Activated naive CD4-positive, alpha-beta T cell treated with anti-CD3 and anti-CD28 coated beads for 36 hours (primary cell): ENCODE data around the gene ALPL. TPM values are rescaled to one million over a fixed set of nuclear protein-coding genes. Genes with fewer than 3 reads are reported as not detected.
"Not testable (repeated sequence)": the region's sequence is repeated elsewhere in the genome, so short reads cannot be mapped to it uniquely, and the experiment has no call there.

ENCODE experiments used
- CTCF ChIA-PET: fragments of 350-600 bp; sonication (Branson Sonifier 250); formaldehyde crosslinking; loops from one replicate; lab custom pipeline; 2021; ENCODE audit warnings: antibody characterized with exemption; lab: Charles Lee
- DNase-seq: peaks from one replicate; pipeline ENCODE4 v3.0.0-alpha.2; 2020
- H3K27ac Mint-ChIP-seq: one replicate; pipeline ENCODE4 v1.8.0; 2021; ENCODE audit warnings: mild to moderate bottlenecking, mixed read lengths
- H3K27me3 Mint-ChIP-seq: one replicate; pipeline ENCODE4 v1.8.0; 2021; ENCODE audit warnings: low read depth, mixed read lengths
- H3K36me3 Mint-ChIP-seq: one replicate; pipeline ENCODE4 v1.8.0; 2021; ENCODE audit warnings: low read depth, mixed read lengths
- H3K4me1 Mint-ChIP-seq: one replicate; pipeline ENCODE4 v1.8.0; 2021; ENCODE audit warnings: low read depth, mixed read lengths
- H3K4me3 Mint-ChIP-seq: one replicate; pipeline ENCODE4 v1.8.0; 2021; ENCODE audit warnings: mild to moderate bottlenecking, moderate library complexity, mixed read lengths
- H3K9me3 Mint-ChIP-seq: one replicate; pipeline ENCODE4 v1.8.0; 2021; ENCODE audit warnings: mixed read lengths
- intact Hi-C: fragments of 100-400 bp; cut with micrococcal nuclease; formaldehyde crosslinking; loops from one replicate; pipeline ENCODE4 v1.15.1; 2023
- total RNA-seq, 2 experiments: library from RNA; stranded (reverse); gene quantifications; one replicate each; pipeline ENCODE4 v1.2.3, GENCODE V29; 2021

The ALPL gene
- total RNA-seq, 2 experiments from 2014 or later: not detected

DNA sequence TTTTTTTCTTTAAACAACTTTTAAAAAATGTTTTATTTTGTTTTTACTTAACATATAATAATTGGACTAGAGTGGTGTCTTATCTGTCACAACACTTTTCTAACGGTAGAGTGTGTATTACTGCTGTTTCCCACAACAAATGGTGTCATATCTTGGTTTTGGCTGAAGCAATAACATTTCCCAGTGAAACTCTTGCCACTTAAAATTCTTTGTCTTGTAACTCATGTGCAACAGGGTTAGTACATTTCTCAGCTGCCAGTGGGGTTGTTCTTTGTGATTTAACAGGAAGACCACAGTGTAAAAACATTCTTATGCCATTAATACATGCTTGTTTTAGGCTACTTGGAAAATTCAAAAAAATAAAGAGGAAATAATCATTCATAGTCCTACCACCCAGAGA is 43.5 kb downstream of the ALPL start:
- no peak for DNase-seq
- CTCF ChIA-PET: interaction anchor here (0.5 kb wide), 1 partner anchor 21 kb away, joined by 3 read pairs; no protein-coding TSS in a partner anchor
- H3K4me1 Mint-ChIP-seq: no peaks in the 10 kb centered on the region

DNA sequence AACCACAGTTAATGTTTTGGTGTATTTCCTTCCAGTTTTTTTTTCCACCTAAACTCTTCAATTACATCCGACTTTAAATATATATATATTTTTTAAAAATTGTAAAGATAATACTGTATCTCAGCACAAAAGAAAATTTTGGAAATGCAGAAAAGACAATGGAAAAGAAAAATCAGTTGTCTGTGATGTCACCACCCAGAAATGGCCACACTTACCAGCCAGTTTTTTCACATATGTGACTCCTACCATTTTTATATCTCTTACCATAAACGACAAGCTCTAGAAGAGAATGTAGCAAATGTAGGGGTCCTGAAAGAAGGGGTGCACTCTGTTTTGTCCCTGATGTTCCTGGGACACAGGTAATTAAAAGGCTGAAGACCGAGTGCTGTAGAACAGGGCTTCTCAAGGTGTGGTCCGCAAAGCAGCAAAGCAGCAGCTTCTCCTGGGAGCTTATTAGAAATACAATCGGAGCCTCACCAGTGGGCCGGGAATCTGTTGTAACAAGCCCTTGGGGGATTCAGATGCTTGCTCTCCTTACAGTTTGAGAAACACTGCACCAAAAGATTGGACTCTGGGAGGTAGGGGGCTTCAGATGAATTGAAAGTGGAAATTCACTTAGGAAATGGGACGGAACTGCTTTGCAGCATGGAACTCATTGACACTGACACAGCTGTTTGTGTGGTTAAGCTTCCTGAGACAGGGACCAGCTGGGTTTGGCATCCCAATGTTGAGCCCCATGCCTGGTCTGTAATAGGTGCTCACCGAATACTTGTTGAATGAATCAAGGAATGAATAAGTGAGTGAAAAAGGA is 44.1 kb downstream of the ALPL start:
- no peak overlapping the region for H3K27ac Mint-ChIP-seq
- intact Hi-C loops: no loop called here

More for the DNA sequence above, 43.5 kb downstream of the ALPL start:
- Mint-ChIP-seq H3K27ac (no peak overlapping the region), H3K4me3 (no peak overlapping the region), H3K9me3 (no peaks in the 10 kb centered on the region), H3K36me3 (no peaks in the 10 kb centered on the region), H3K27me3 (peaks cover 20% of the 10 kb centered on the region)
- intact Hi-C loops: no loop called here

DNA sequence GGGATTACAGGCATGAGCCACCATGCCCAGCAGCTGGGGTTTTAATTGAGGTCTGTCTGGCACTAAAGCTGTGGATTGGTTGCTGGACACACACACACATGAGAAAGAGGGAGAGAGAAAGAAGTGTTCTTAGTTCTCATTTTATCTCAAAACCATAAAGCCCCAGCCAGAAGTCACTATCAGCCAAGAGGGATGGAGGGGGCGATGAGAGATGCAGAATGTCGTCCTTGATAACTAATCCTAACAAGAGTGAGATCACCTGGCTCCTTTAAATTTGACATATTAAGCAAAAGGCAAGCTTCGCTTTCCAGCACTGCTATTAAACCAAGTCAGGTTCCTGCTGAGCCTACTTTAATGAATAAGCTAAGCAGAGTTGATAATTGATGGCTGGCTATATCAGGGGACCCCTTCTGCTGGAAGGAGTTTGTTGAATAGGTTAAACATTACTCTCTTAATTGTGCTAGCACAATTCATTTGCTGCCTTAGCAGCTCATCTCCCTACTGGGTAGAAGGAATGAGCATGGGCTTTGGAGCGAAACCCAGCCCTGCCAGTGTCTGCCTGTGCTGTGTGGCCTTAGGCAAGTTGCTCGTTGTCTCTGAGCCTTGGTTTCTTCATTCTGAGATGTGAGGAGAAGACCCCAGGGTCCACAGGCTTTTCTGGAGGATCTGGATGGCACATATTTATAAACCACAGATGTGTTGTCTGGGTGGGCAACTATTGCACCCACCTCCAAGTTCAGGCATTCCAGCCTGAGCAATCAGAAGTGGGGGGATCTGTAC is 50.8 kb downstream of the ALPL start:
- CTCF ChIA-PET: interaction anchor here (0.5 kb wide), 1 partner anchor 36 kb away, joined by 3 read pairs; no protein-coding TSS in a partner anchor
- H3K4me1 Mint-ChIP-seq: no peaks in the 10 kb centered on the region
- H3K9me3 Mint-ChIP-seq: no peaks in the 10 kb centered on the region
- H3K36me3 Mint-ChIP-seq: no peaks in the 10 kb centered on the region
- H3K27ac Mint-ChIP-seq: no peak overlapping the region
- intact Hi-C loops: no loop called here
- no peak for DNase-seq
- no peak overlapping the region for H3K4me3 Mint-ChIP-seq
- peaks cover under 1% of the 10 kb centered on the region for H3K27me3 Mint-ChIP-seq

More for the DNA sequence above, 44.1 kb downstream of the ALPL start:
- H3K4me3 Mint-ChIP-seq: no peak overlapping the region
- H3K36me3 Mint-ChIP-seq: no peaks in the 10 kb centered on the region
- no peaks in the 10 kb centered on the region for H3K9me3 Mint-ChIP-seq
- peaks cover 20% of the 10 kb centered on the region for H3K27me3 Mint-ChIP-seq
- H3K4me1 Mint-ChIP-seq: no peaks in the 10 kb centered on the region
- no peak for DNase-seq
- CTCF ChIA-PET: interaction anchor here (0.5 kb wide), 1 partner anchor 20 kb away, joined by 3 read pairs; no protein-coding TSS in a partner anchor

DNA sequence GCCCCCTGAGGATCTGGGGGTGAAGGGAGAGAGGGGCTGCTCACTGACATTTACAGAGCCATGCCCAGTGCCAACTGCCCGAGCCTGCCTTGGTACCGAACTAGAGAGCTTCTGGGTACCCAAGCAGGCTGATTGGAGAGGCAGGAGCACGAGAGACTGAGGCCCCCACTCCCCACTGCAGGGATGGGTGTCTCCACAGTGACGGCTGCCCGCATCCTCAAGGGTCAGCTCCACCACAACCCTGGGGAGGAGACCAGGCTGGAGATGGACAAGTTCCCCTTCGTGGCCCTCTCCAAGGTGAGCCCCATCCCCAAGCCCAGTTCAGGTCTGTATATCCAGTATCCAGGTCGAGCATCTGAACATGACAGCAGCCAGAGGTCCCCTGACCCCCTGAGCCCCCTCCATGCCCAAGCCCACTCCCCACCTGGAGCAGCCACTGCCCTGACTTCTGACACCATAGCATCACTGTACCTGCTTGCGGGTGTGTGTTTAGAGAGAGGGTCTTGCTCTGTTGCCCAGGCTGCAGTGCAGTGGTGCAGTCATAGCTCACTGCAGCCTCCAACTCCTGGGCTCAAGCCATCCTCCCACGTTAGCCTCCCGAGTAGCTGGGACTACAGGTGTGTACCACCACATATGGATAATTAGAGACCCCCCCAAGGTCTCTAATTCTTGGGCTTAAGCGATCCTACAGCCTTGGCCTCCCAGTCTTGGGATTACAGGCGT is 51.9 kb downstream of the ALPL start:
- CTCF ChIA-PET: no interaction called here
- Mint-ChIP-seq H3K4me3 (no peak overlapping the region), H3K4me1 (no peaks in the 10 kb centered on the region)

DNA sequence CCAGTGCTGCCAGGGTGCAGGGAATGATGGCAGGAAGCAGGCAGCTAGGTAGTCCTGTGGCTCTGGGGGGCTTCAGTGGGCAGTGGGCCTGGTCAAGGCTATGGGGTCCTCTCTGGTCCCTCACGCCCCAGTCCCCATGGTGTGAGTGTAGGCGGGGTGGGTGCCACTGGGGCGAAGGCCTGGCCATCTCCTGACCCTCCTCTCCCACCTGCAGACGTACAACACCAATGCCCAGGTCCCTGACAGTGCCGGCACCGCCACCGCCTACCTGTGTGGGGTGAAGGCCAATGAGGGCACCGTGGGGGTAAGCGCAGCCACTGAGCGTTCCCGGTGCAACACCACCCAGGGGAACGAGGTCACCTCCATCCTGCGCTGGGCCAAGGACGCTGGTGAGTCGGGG is 53.7 kb downstream of the ALPL start:
- CTCF ChIA-PET: no interaction called here
- no peaks in the 10 kb centered on the region for H3K9me3 Mint-ChIP-seq
- DNase-seq: no peak
- H3K4me3 Mint-ChIP-seq: no peak overlapping the region
- no peak overlapping the region for H3K27ac Mint-ChIP-seq
- intact Hi-C loops: no loop called here
- no peaks in the 10 kb centered on the region for H3K36me3 Mint-ChIP-seq
- no peaks in the 10 kb centered on the region for H3K4me1 Mint-ChIP-seq
- no peaks in the 10 kb centered on the region for H3K27me3 Mint-ChIP-seq

More for the DNA sequence above, 51.9 kb downstream of the ALPL start:
- no peaks in the 10 kb centered on the region for H3K9me3 Mint-ChIP-seq
- H3K36me3 Mint-ChIP-seq: no peaks in the 10 kb centered on the region
- DNase-seq: no peak
- intact Hi-C loops: no loop called here
- H3K27ac Mint-ChIP-seq: no peak overlapping the region
- no peaks in the 10 kb centered on the region for H3K27me3 Mint-ChIP-seq

DNA sequence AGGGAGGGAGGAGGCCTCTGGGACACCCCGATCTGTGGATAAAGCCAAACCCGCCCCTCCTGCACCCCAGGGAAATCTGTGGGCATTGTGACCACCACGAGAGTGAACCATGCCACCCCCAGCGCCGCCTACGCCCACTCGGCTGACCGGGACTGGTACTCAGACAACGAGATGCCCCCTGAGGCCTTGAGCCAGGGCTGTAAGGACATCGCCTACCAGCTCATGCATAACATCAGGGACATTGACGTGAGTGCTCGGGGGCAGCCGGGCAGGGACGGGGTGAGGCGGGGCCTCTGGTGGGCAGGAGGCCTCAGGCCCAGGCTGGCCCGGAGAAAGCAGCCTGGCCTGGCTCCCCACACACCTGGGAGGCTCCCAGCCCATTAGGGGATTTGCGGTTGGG is 54.7 kb downstream of the ALPL start:
- H3K27ac Mint-ChIP-seq: no peak overlapping the region
- H3K9me3 Mint-ChIP-seq: no peaks in the 10 kb centered on the region
- CTCF ChIA-PET: no interaction called here
- no peaks in the 10 kb centered on the region for H3K27me3 Mint-ChIP-seq
- no peak for DNase-seq
- H3K36me3 Mint-ChIP-seq: no peaks in the 10 kb centered on the region
- intact Hi-C loops: no loop called here
- H3K4me3 Mint-ChIP-seq: no peak overlapping the region
- H3K4me1 Mint-ChIP-seq: no peaks in the 10 kb centered on the region

DNA sequence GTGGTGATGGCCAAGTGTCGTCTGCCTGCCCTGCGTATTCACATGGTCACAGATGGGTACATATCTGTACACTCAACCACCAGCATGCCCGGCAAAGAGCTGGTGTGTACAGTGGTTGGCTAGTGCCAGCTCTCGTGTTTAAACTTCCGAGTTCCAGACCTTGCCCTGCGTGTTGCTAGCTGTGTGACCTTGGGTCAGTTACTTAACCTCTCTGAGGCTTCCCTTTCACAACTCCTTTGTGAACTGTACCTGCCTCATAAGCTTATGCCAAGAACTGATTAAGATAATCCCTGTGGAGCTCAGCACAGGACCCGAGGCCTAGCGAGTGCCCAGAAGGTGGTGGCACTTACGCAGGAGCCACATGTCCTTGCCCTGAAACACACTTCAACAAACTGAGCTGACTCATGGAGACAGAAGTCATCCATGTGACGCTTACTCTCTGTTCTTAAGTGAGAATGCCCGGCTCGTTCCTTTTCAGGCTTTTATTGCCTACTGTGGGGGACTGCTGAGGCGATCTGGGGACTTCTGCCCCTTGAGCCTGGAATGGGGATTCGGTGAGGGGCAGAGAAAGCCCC is 55.4 kb downstream of the ALPL start:
- Mint-ChIP-seq H3K4me1 (no peaks in the 10 kb centered on the region), H3K9me3 (no peaks in the 10 kb centered on the region), H3K27me3 (no peaks in the 10 kb centered on the region), H3K36me3 (no peaks in the 10 kb centered on the region), H3K27ac (no peak overlapping the region), H3K4me3 (no peak overlapping the region)
- intact Hi-C loops: no loop called here
- no peak for DNase-seq
- CTCF ChIA-PET: no interaction called here

DNA sequence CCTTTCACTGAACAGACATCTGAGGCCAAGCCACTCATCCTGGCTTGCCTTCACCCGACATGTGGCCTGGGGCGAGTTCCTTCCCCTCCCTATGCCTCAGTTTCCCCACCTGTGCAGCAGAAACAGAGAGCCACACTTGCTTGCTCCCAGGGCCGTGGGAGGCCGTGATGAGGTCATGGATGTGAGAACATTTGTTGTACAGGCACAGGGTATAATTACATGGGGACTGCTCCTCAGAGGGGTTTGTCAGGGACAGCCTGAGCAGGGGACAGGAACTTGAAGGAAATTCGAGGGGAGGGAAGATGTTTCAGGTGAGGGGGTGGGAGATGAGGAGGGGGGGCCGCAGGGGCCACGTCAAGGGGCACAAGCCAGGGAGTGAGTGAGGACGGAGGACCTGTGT is 56.1 kb downstream of the ALPL start:
- H3K36me3 Mint-ChIP-seq: no peaks in the 10 kb centered on the region
- no peak overlapping the region for H3K4me3 Mint-ChIP-seq
- no peaks in the 10 kb centered on the region for H3K27me3 Mint-ChIP-seq
- no peaks in the 10 kb centered on the region for H3K9me3 Mint-ChIP-seq
- CTCF ChIA-PET: no interaction called here
- H3K4me1 Mint-ChIP-seq: no peaks in the 10 kb centered on the region
- intact Hi-C loops: no loop called here
- H3K27ac Mint-ChIP-seq: no peak overlapping the region
- no peak for DNase-seq

DNA sequence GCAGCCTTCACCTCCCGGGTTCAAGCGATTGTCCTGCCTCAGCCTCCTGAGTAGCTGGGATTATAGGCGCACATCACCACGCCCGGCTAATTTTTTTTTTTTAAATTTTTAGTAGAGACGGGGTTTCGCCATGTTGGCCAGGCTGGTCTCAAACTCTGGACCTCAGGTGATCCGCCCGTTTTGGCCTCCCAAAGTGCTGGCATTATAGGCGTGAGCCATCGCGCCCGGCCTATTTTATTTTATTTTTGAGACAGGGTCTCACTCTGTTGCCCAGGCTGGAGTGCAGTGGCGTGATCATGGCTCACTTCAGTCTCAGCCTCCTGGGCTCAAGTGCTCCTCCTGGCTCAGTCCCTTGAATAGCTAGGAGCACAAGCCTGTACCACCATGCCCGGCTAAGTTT is 57.1 kb downstream of the ALPL start:
- H3K36me3 Mint-ChIP-seq, CTCF ChIA-PET, H3K27me3 Mint-ChIP-seq, H3K4me3 Mint-ChIP-seq, H3K4me1 Mint-ChIP-seq, DNase-seq, H3K9me3 Mint-ChIP-seq, H3K27ac Mint-ChIP-seq, intact Hi-C loops: not testable (repeated sequence)

DNA sequence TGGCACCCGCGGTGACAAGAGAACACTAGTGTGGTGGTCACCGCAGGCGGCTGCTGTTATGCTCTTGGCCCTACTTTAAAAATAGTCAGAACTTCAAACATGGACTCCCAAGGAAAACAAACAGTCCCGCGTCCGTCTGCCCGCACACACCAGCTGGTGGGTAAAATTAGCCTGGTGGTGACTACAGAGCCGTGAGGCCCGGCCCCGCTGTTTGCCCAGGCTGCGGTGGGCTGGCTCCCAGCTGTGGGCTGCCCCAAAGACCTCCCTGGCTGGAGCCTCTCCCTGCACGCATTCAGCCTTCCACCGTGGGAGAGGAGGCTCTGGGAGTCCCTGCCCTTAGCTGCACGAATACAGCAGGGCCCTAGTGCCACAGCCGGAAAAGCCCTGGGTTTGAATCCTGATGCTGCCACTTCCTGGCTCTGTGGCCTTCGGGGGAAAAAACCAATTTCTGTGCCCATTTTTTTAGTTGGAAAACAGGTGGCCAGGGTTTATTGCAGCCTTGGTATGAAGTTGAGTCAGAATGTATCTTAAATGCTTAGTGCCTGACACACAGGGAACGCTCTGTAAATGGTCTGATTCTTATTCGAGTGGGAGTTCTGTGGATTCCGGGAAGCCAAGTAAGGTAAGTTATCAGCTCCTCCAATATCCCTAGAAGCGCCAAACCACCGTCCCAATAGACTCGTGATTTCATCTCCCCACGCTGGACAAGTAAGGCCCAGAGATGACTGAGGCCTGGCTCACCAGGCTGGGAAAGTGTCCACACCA is 58.2 kb downstream of the ALPL start:
- Mint-ChIP-seq H3K4me1 (no peaks in the 10 kb centered on the region), H3K4me3 (no peak overlapping the region), H3K27ac (no peak overlapping the region), H3K36me3 (no peaks in the 10 kb centered on the region), H3K27me3 (no peaks in the 10 kb centered on the region), H3K9me3 (no peaks in the 10 kb centered on the region)
- no peak for DNase-seq
- CTCF ChIA-PET: no interaction called here
- intact Hi-C loops: no loop called here

DNA sequence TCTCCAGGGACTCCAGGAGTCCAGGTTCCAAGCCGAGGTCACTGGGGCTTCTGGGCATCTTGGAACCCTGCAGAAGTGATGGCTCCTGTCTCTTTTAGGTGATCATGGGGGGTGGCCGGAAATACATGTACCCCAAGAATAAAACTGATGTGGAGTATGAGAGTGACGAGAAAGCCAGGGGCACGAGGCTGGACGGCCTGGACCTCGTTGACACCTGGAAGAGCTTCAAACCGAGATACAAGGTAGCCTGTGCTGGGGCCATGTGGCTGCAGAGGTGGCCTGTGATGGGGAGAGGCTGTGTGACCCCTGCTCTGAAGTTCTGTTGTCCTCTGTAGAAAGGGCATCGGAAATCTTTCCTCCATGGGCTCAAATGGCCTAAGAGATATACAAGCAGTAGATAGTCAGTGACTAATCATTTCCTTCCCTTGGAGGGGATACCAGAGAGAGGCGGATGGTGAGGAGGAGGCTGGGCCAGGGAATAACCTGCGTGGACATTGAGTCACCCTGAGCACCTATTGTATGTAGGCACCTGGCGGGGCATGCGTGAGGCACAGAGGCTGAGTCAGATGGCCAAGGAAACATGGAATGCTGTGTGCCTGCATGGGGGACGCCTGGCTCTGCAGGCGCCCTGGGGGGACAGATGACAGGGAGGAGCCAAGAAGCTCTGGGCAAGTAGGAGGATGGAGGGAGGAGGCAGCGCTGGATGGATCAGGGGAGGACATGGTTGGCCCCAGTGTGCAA is 59.0 kb downstream of the ALPL start:
- intact Hi-C loops: no loop called here
- Mint-ChIP-seq H3K4me3 (no peak overlapping the region), H3K27me3 (no peaks in the 10 kb centered on the region), H3K36me3 (no peaks in the 10 kb centered on the region), H3K4me1 (no peaks in the 10 kb centered on the region), H3K27ac (no peak overlapping the region), H3K9me3 (no peaks in the 10 kb centered on the region)
- DNase-seq: no peak
- CTCF ChIA-PET: no interaction called here
